H1 (cell line): ENCODE measurements around the gene CACNA1D. TPM values are rescaled to one million over a fixed set of nuclear protein-coding genes. Genes with fewer than 3 reads are reported as not detected.

Experiments used
- CTCF ChIA-PET: fragments of 300-600 bp; sonication (Branson Sonifier 250); formaldehyde crosslinking; loops from one replicate; lab custom pipeline; 2021; ENCODE audit not compliant: partially characterized antibody; lab: Charles Lee
- POLR2A ChIA-PET: fragments of 300-600 bp; sonication (Branson Sonifier 250); formaldehyde crosslinking; loops from one replicate; lab custom pipeline; 2021; ENCODE audit warnings: inconsistent platforms; ENCODE audit not compliant: partially characterized antibody; lab: Charles Lee
- DNase-seq, 2 experiments: peaks; one replicate each; pipeline versions ENCODE4 v3.0.0 to v3.0.0-alpha.2; 2010 to 2022; ENCODE audit warnings: low spot score in 2 of 2, low read depth in 1 of 2, mixed read lengths in 1 of 2
- FAIRE-seq: peaks from 2 replicates; lab custom pipeline; 2011; peaks lifted over from hg19 to GRCh38; lab: Jason Lieb, UNC
- H2AFZ ChIP-seq: 2 replicates; pipeline ENCODE4 v1.8.1; 2012; ENCODE audit warnings: low read length, inconsistent platforms
- H2AK5ac ChIP-seq: 2 replicates; pipeline ENCODE4 v1.6.1; 2013; ENCODE audit warnings: low read depth, low read length
- H2BK120ac ChIP-seq: replicated peaks from 2 replicates; pipeline ENCODE3; 2013; ENCODE audit warnings: low read depth, low read length, inconsistent platforms
- H2BK12ac ChIP-seq: 2 replicates; pipeline ENCODE4 v1.6.1; 2013; ENCODE audit warnings: low read depth, low read length
- H2BK15ac ChIP-seq: 2 replicates; pipeline ENCODE4 v1.6.1; 2013; ENCODE audit warnings: low read length
- H2BK20ac ChIP-seq: 2 replicates; pipeline ENCODE4 v1.6.1; 2013; ENCODE audit warnings: low read length
- H2BK5ac ChIP-seq: 2 replicates; pipeline ENCODE4 v1.6.1; 2013; ENCODE audit warnings: low read depth, low read length
- H3K14ac ChIP-seq: 2 replicates; pipeline ENCODE4 v1.6.1; 2013; ENCODE audit warnings: inconsistent platforms; ENCODE audit not compliant: insufficient read length
- H3K18ac ChIP-seq: 2 replicates; pipeline ENCODE4 v1.6.1; 2013; ENCODE audit warnings: low read length; ENCODE audit errors: extremely low read depth
- H3K23ac ChIP-seq: 2 replicates; pipeline ENCODE4 v1.6.1; 2013; ENCODE audit warnings: inconsistent platforms; ENCODE audit not compliant: insufficient read length
- H3K23me2 ChIP-seq: 2 replicates; pipeline ENCODE4 v1.6.1; 2013; ENCODE audit warnings: low read depth, low read length
- H3K27ac ChIP-seq: 2 replicates; pipeline ENCODE4 v1.6.1; 2011; ENCODE audit warnings: low read depth, low read length, inconsistent platforms
- H3K27me3 ChIP-seq, 4 experiments: replicated peaks in 1 of 4; 1 replicate in 1 of 4; 2 replicates in 3 of 4; pipeline versions ENCODE4 v1.6.1 to v1.8.1; 2011 to 2013; ENCODE audit warnings: low read length in 3 of 4, mild to moderate bottlenecking in 3 of 4, inconsistent platforms in 2 of 4, mixed read lengths in 2 of 4, moderate library complexity in 1 of 4; ENCODE audit not compliant: control insufficient read depth in 3 of 4, insufficient read depth in 3 of 4; ENCODE audit errors: extremely low read depth in 1 of 4
- H3K36me3 ChIP-seq, 4 experiments: 2 replicates each; pipeline versions ENCODE4 v1.6.1 to v1.8.1; 2011 to 2013; ENCODE audit warnings: mild to moderate bottlenecking in 4 of 4, low read length in 3 of 4, moderate library complexity in 2 of 4, control low read depth in 1 of 4, inconsistent platforms in 1 of 4; ENCODE audit not compliant: insufficient read depth in 4 of 4, control insufficient read depth in 2 of 4
- H3K4ac ChIP-seq: replicated peaks from 2 replicates; pipeline ENCODE3; 2013; ENCODE audit warnings: low read length, low read depth, mixed read lengths, inconsistent platforms; ENCODE audit not compliant: insufficient read length
- H3K4me1 ChIP-seq, 4 experiments: replicated peaks in 1 of 4; 1 replicate in 1 of 4; 2 replicates in 3 of 4; pipeline versions ENCODE4 v1.6.1 to v1.8.1; 2011 to 2013; ENCODE audit warnings: low read length in 3 of 4, inconsistent platforms in 2 of 4, mixed read lengths in 1 of 4; ENCODE audit not compliant: insufficient read depth in 4 of 4, control insufficient read depth in 3 of 4
- H3K4me2 ChIP-seq, 2 experiments: 2 replicates each; pipeline versions ENCODE4 v1.6.1 to v1.8.1; 2011 to 2013; ENCODE audit warnings: low read depth in 2 of 2, low read length in 2 of 2, control low read depth in 1 of 2, inconsistent platforms in 1 of 2, mild to moderate bottlenecking in 1 of 2; ENCODE audit not compliant: insufficient read depth in 1 of 2
- H3K4me3 ChIP-seq, 4 experiments: fragments of 200-600, 300-600 bp in 1 of 4; sonication (generic), shearing (Covaris generic), sonication (Bioruptor Twin) in 1 of 4; 2 replicates each; pipeline versions ENCODE4 v1.5.1 to v1.8.1; 2011 to 2016; ENCODE audit warnings: low read length in 4 of 4, low read depth in 3 of 4, control low read depth in 2 of 4, inconsistent platforms in 2 of 4, mild to moderate bottlenecking in 2 of 4, mixed read lengths in 1 of 4, moderate library complexity in 1 of 4; ENCODE audit not compliant: insufficient read depth in 2 of 4; ENCODE audit errors: extremely low read depth in 1 of 4
- H3K56ac ChIP-seq: replicated peaks from 2 replicates; pipeline ENCODE3; 2013; ENCODE audit warnings: low read depth, mild to moderate bottlenecking, mixed read lengths, low read length, inconsistent platforms; ENCODE audit not compliant: insufficient read length
- H3K79me1 ChIP-seq: 2 replicates; pipeline ENCODE4 v1.6.1; 2013; ENCODE audit warnings: low read depth, low read length, control low read depth
- H3K79me2 ChIP-seq, 2 experiments: 2 replicates each; pipeline versions ENCODE4 v1.6.1 to v1.8.1; 2012 to 2013; ENCODE audit warnings: low read length in 2 of 2, mild to moderate bottlenecking in 2 of 2, inconsistent platforms in 1 of 2; ENCODE audit not compliant: insufficient read depth in 2 of 2, control insufficient read depth in 1 of 2
- H3K9ac ChIP-seq, 4 experiments: replicated peaks in 1 of 4; 1 replicate in 1 of 4; 2 replicates in 3 of 4; pipeline versions ENCODE4 v1.6.1 to v1.8.1; 2011 to 2013; ENCODE audit warnings: low read depth in 3 of 4, low read length in 3 of 4, control low read depth in 2 of 4, mild to moderate bottlenecking in 2 of 4, moderate library complexity in 2 of 4, inconsistent platforms in 1 of 4; ENCODE audit errors: extremely low read depth in 1 of 4
- H3K9me3 ChIP-seq, 2 experiments: 2 replicates each; pipeline versions ENCODE4 v1.6.1 to v1.8.1; 2012 to 2013; ENCODE audit warnings: mild to moderate bottlenecking in 2 of 2, moderate library complexity in 2 of 2, control low read depth in 1 of 2, inconsistent platforms in 1 of 2, low read depth in 1 of 2, low read length in 1 of 2, mixed read lengths in 1 of 2; ENCODE audit not compliant: insufficient read depth in 2 of 2
- H4K20me1 ChIP-seq, 2 experiments: replicated peaks in 1 of 2; 2 replicates each; pipeline versions ENCODE3 to v1.8.1; 2011 to 2013; ENCODE audit warnings: inconsistent platforms in 2 of 2, low read length in 2 of 2, mild to moderate bottlenecking in 1 of 2; ENCODE audit not compliant: insufficient read depth in 2 of 2, control insufficient read depth in 1 of 2
- H4K5ac ChIP-seq: 2 replicates; pipeline ENCODE4 v1.6.1; 2013; ENCODE audit warnings: low read length, low read depth, mixed read lengths, inconsistent platforms; ENCODE audit not compliant: insufficient read length
- H4K8ac ChIP-seq: 2 replicates; pipeline ENCODE4 v1.8.0; 2013; ENCODE audit warnings: mild to moderate bottlenecking, moderate library complexity, low read length, inconsistent platforms; ENCODE audit not compliant: insufficient read depth; ENCODE audit errors: extremely low read depth
- H4K91ac ChIP-seq: replicated peaks from 2 replicates; pipeline ENCODE3; 2013; ENCODE audit warnings: low read length, mixed read lengths, inconsistent platforms; ENCODE audit not compliant: insufficient read length
- BRCA1 ChIP-seq: IDR thresholded peaks from 2 replicates; pipeline ENCODE4 v1.6.1; 2012; ENCODE audit warnings: low read depth, low read length, improper control_type of control experiment
- EGR1 ChIP-seq: IDR thresholded peaks from 2 replicates; pipeline ENCODE4 v1.6.1; 2011; ENCODE audit warnings: low read depth, low read length, borderline replicate concordance
- NRF1 ChIP-seq: IDR thresholded peaks from 2 replicates; pipeline ENCODE4 v1.6.1; 2011; ENCODE audit warnings: mild to moderate bottlenecking, low read depth, low read length, improper control_type of control experiment
- SUZ12 ChIP-seq: fragments of 200-600 bp; sonication (generic); IDR thresholded peaks from 2 replicates; pipeline ENCODE4 v1.6.1; 2012; ENCODE audit warnings: mild to moderate bottlenecking, inconsistent platforms, low read length, moderate library complexity, mixed read lengths
- TAF1 ChIP-seq: IDR thresholded peaks from 2 replicates; pipeline ENCODE4 v1.6.1; 2011; ENCODE audit warnings: mild to moderate bottlenecking, low read depth, low read length
- TAF7 ChIP-seq: optimal IDR thresholded peaks from 2 replicates; pipeline ENCODE3; 2011; ENCODE audit warnings: low read depth, mild to moderate bottlenecking, inconsistent platforms, low read length, moderate library complexity, borderline replicate concordance
- WGBS, 2 experiments: shearing (Covaris generic) in 1 of 2; methylation state at CpG; one replicate each; pipeline versions ENCODE4 v1.1.6 to v1.1.7; 2013 to 2015; ENCODE audit warnings: low lambda C conversion rate in 2 of 2, mixed read lengths in 2 of 2, inconsistent platforms in 1 of 2, low coverage in 1 of 2, missing lambda C conversion rate in 1 of 2; ENCODE audit not compliant: insufficient replicate concordance in 2 of 2, insufficient coverage in 1 of 2, insufficient read length in 1 of 2; ENCODE audit errors: extremely low coverage in 1 of 2, missing lambda C conversion rate in 1 of 2; 5-methylcytosine and 5-hydroxymethylcytosine counted together
- polyA plus RNA-seq, 7 experiments: library from polyadenylated mRNA; depleted of rRNA in 3 of 7; stranded (reverse) in 5 of 7; unstranded in 2 of 7; fragments of >200 nt in 5 of 7; fragments of 200-250 nt in 2 of 7; gene quantifications; 1 replicate in 5 of 7; 2 replicates in 1 of 7; 4 replicates in 1 of 7; pipeline versions ENCODE4 v1.2.1 to v1.2.3, GENCODE V29; 2011 to 2013; ENCODE audit warnings: missing spikeins in 2 of 7, mixed read lengths in 2 of 7
- total RNA-seq: library from RNA; stranded (reverse); fragmentation: NEBNext Ultra II Directional; extraction: Animal tissue kit (Norgen Biotek cat#: 25700); gene quantifications from 2 replicates; pipeline ENCODE4 v1.2.1, GENCODE V29; 2021

CACNA1D gene
- total and polyA plus RNA-seq, 2 of the 8 experiments (the other 6 are each of a cell fraction or from before 2014, with no cell fraction given) = 2.0 to 2.9 TPM

DNA sequence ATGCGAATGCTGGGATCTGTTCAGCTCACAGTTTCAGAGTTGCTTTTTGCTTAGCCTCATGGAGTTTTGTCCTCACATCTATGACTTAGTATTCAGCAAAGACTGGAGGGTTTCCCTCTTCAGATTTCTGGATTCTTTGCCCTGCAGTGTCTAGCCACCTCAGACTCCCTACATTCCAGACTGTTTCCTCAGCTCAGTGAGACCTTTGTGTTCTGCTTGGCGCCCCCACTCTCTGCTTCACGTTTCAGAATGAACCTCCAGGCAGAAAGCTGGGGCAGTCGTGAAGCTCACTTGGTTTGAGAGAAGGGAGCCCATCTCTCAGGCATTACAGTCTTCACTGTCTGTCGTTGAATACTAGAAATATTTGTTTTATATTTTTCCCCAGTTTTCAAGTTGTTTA is 118.1 kb downstream of the CACNA1D start:
- H2AFZ ChIP-seq = peak overlapping the region; percentile 96
- H3K18ac ChIP-seq = no peak overlapping the region
- no peak overlapping the region for H3K9ac ChIP-seq
- H3K23me2 ChIP-seq = no peaks in the 10 kb centered on the region
- POLR2A ChIA-PET = interaction anchor here (1.0 to 1.7 kb wide), 2 partner anchors 10 to 14 kb away, joined by 3 read pairs; no protein-coding TSS in a partner anchor
- H2AK5ac ChIP-seq = no peak overlapping the region
- no peak overlapping the region for H4K8ac ChIP-seq
- H3K79me2 ChIP-seq = no peaks in the 10 kb centered on the region
- H2BK5ac ChIP-seq = no peak overlapping the region
- H3K27ac ChIP-seq = no peak overlapping the region
- CTCF ChIA-PET = interaction anchor here (1.8 kb wide), 2 partner anchors 30 to 56 kb away, joined by 4 read pairs; no protein-coding TSS in a partner anchor
- H3K9me3 ChIP-seq = no peaks in the 10 kb centered on the region
- H3K23ac ChIP-seq = no peak overlapping the region
- H2BK120ac ChIP-seq = no peak overlapping the region
- H4K20me1 ChIP-seq = no peaks in the 10 kb centered on the region
- H4K91ac ChIP-seq = no peak overlapping the region
- H3K56ac ChIP-seq = no peak overlapping the region
- H4K5ac ChIP-seq = no peak overlapping the region
- no peak overlapping the region for H2BK20ac ChIP-seq
- H3K79me1 ChIP-seq = no peaks in the 10 kb centered on the region
- 48% methylated on average over 5 of the region's 5 CpGs; no CpG with 5 or more reads in 1 of the 2 experiments for WGBS, 2 experiments
- no peak overlapping the region for H3K14ac ChIP-seq
- FAIRE-seq (peak; percentile 52), DNase-seq (no peak)
- H3K27me3 ChIP-seq = no peaks in the 10 kb centered on the region
- H3K4me3 ChIP-seq = no peak overlapping the region
- H2BK12ac ChIP-seq = no peak overlapping the region
- no peaks in the 10 kb centered on the region for H3K36me3 ChIP-seq
- no peak overlapping the region for H3K4ac ChIP-seq
- no peak overlapping the region for H3K4me2 ChIP-seq
- peaks cover 0 to 7% (median 0%) of the 10 kb centered on the region in 4 experiments; a peak in 2 of 7 replicates for H3K4me1 ChIP-seq
- H2BK15ac ChIP-seq = no peak overlapping the region
- TF ChIP-seq TAF7 = no peak
- TF ChIP-seq BRCA1 = no peak
- no peak for TF ChIP-seq SUZ12
- no peak for TF ChIP-seq TAF1
- TF ChIP-seq EGR1 = no peak
- no peak for TF ChIP-seq NRF1
